DND-41 (cell line): ENCODE results near the gene ASTN1.

Experiments used
- ATAC-seq: fragments of 200-7000 bp; cut with Tn5 transposase; 3 replicates; pipeline ENCODE4 v1.9.1; 2021; ENCODE audit warnings: low read depth; ENCODE audit not compliant: insufficient read depth
- DNase-seq: peaks from one replicate; pipeline ENCODE4 v3.0.0-alpha.2; 2020
- H2AFZ ChIP-seq: 2 replicates; pipeline ENCODE4 v1.6.0; 2012; ENCODE audit warnings: low read depth, low read length
- H3K27ac ChIP-seq: 2 replicates; pipeline ENCODE4 v1.5.1; 2012; ENCODE audit warnings: low read length, inconsistent platforms
- H3K27me3 ChIP-seq: fragments of 200-600 bp; sonication (generic); 2 replicates; pipeline ENCODE4 v1.6.0; 2012; ENCODE audit warnings: low read length, mild to moderate bottlenecking, inconsistent platforms; ENCODE audit not compliant: insufficient read depth, poor library complexity
- H3K36me3 ChIP-seq: 2 replicates; pipeline ENCODE4 v1.5.1; 2012; ENCODE audit warnings: low read length, inconsistent platforms; ENCODE audit not compliant: insufficient read depth
- H3K4me1 ChIP-seq: 2 replicates; pipeline ENCODE4 v1.5.1; 2012; ENCODE audit warnings: mild to moderate bottlenecking, low read length; ENCODE audit not compliant: insufficient read depth
- H3K4me2 ChIP-seq: 2 replicates; pipeline ENCODE4 v1.6.0; 2012; ENCODE audit warnings: mild to moderate bottlenecking, moderate library complexity, low read length, inconsistent platforms; ENCODE audit not compliant: insufficient read depth
- H3K4me3 ChIP-seq, 2 experiments: fragments of 200-600 bp in 1 of 2; shearing (Covaris generic) in 1 of 2; 2 replicates each; pipeline ENCODE4 v1.5.1; 2012 to 2016; ENCODE audit warnings: inconsistent platforms in 2 of 2, low read length in 2 of 2, mild to moderate bottlenecking in 2 of 2, low read depth in 1 of 2, moderate library complexity in 1 of 2
- H3K79me2 ChIP-seq: 2 replicates; pipeline ENCODE4 v1.6.0; 2012; ENCODE audit warnings: low read length, inconsistent platforms; ENCODE audit not compliant: insufficient read depth
- H3K9ac ChIP-seq: 2 replicates; pipeline ENCODE4 v1.6.0; 2012; ENCODE audit warnings: low read depth, mild to moderate bottlenecking, inconsistent platforms, low read length, moderate library complexity
- H3K9me3 ChIP-seq: 2 replicates; pipeline ENCODE4 v1.5.1; 2012; ENCODE audit warnings: low read length, moderate library complexity, mild to moderate bottlenecking, inconsistent platforms; ENCODE audit not compliant: insufficient read depth, severe bottlenecking
- H4K20me1 ChIP-seq: 2 replicates; pipeline ENCODE4 v1.6.0; 2012; ENCODE audit warnings: low read length; ENCODE audit not compliant: insufficient read depth
- CTCF ChIP-seq: IDR thresholded peaks from 2 replicates; pipeline ENCODE4 v1.5.1; 2012; ENCODE audit warnings: borderline replicate concordance, low read length, moderate library complexity, mild to moderate bottlenecking; ENCODE audit not compliant: poor library complexity, severe bottlenecking; ENCODE audit errors: extremely low read depth
- EZH2 ChIP-seq: IDR thresholded peaks from 3 replicates; pipeline ENCODE4 v1.6.1; 2012; ENCODE audit warnings: borderline replicate concordance, low read depth, mild to moderate bottlenecking, moderate library complexity, low read length, inconsistent platforms; ENCODE audit not compliant: severe bottlenecking

ASTN1 gene

GRCh38 chr1:177054542-177054941, 110.0 kb downstream of the ASTN1 start:
- ATAC-seq (no peak), DNase-seq (no peak)
- H3K9me3 ChIP-seq, result no peaks in the 10 kb centered on the region
- no peak overlapping the region for H3K4me2 ChIP-seq
- H3K4me3 ChIP-seq, result no peak overlapping the region
- H3K9ac ChIP-seq, result no peak overlapping the region
- H3K79me2 ChIP-seq, result no peaks in the 10 kb centered on the region
- no peaks in the 10 kb centered on the region for H3K4me1 ChIP-seq
- no peak overlapping the region for H2AFZ ChIP-seq
- H3K27me3 ChIP-seq, result no peaks in the 10 kb centered on the region
- no peaks in the 10 kb centered on the region for H3K36me3 ChIP-seq
- no peaks in the 10 kb centered on the region for H4K20me1 ChIP-seq
- H3K27ac ChIP-seq, result no peak overlapping the region
- TF ChIP-seq CTCF, result no peak
- no peak for TF ChIP-seq EZH2

- Histone ChIP-seq H3K9me3 (no peaks in the 10 kb centered on the region), H2AFZ (no peak overlapping the region), H4K20me1 (no peaks in the 10 kb centered on the region), H3K36me3 (no peaks in the 10 kb centered on the region), H3K4me3 (no peak overlapping the region), H3K9ac (no peak overlapping the region), H3K27me3 (no peaks in the 10 kb centered on the region), H3K4me1 (no peaks in the 10 kb centered on the region), H3K79me2 (no peaks in the 10 kb centered on the region), H3K27ac (no peak overlapping the region), H3K4me2 (no peak overlapping the region)
- DNase-seq (no peak), ATAC-seq (no peak)
- no peak for TF ChIP-seq CTCF
- no peak for TF ChIP-seq EZH2
These were observed 110.9 kb downstream of the ASTN1 start for GRCh38 chr1:177053648-177054047.

- Histone ChIP-seq H3K27me3 (no peaks in the 10 kb centered on the region), H4K20me1 (no peaks in the 10 kb centered on the region), H3K4me1 (no peaks in the 10 kb centered on the region), H2AFZ (no peak overlapping the region), H3K9ac (no peak overlapping the region), H3K4me2 (no peak overlapping the region), H3K27ac (no peak overlapping the region), H3K4me3 (no peak overlapping the region), H3K9me3 (no peaks in the 10 kb centered on the region), H3K36me3 (no peaks in the 10 kb centered on the region), H3K79me2 (no peaks in the 10 kb centered on the region)
- DNase-seq (no peak), ATAC-seq (no peak)
- TF ChIP-seq EZH2, result no peak
- no peak for TF ChIP-seq CTCF
These were observed 116.0 kb downstream of the ASTN1 start for GRCh38 chr1:177048314-177049069.

- TF ChIP-seq EZH2, result no peak
- TF ChIP-seq CTCF, result no peak
- Histone ChIP-seq H3K9me3 (no peaks in the 10 kb centered on the region), H3K4me3 (no peak overlapping the region), H3K27ac (no peak overlapping the region), H3K9ac (no peak overlapping the region), H3K27me3 (no peaks in the 10 kb centered on the region), H3K36me3 (no peaks in the 10 kb centered on the region), H4K20me1 (no peaks in the 10 kb centered on the region), H3K4me1 (no peaks in the 10 kb centered on the region), H3K79me2 (no peaks in the 10 kb centered on the region), H3K4me2 (no peak overlapping the region), H2AFZ (no peak overlapping the region)
- ATAC-seq (no peak), DNase-seq (no peak)
These were observed 119.4 kb downstream of the ASTN1 start for GRCh38 chr1:177045151-177045550.
